ENCODE results near the gene HOMEZ. TPM values are rescaled to one million over a fixed set of nuclear protein-coding genes. Genes with fewer than 3 reads are reported as not detected.
A peak's percentile ranks its signal among the peaks of the same experiment; 100 is the strongest.
"Not testable (repeated sequence)": the region's sequence is repeated elsewhere in the genome, so short reads cannot be mapped to it uniquely, and the experiment has no call there.

HOMEZ gene
- total and polyA plus RNA-seq, 9 donors: 5.9 to 23.7 (median 13.4) TPM

GRCh38 chr14:23242076-23242475 lies 43.9 kb downstream of the HOMEZ start:
- Histone ChIP-seq H3K27me3 (no peaks in the 10 kb centered on the region), H3K4me1 (ENCODE audit: insufficient read depth) (no peaks in the 10 kb centered on the region), H3K27ac (no peak overlapping the region), H3K4me3 (no peak overlapping the region), H3K9me3 (no peaks in the 10 kb centered on the region), H3K36me3 (no peaks in the 10 kb centered on the region)
- TF ChIP-seq EP300 (IDR thresholded peaks at IDR 0.05): no peak
- no peak for TF ChIP-seq POLR2A (IDR thresholded peaks at IDR 0.05)
- no peak for TF ChIP-seq CTCF (IDR thresholded peaks at IDR 0.05)
- WGBS, 3 donors: 66 to 83% (median 70%) methylated on average over 2 to 3 of the region's 3 CpGs
- intact Hi-C loops (cut with DNase I): no loop called here
- no peak for DNase-seq

GRCh38 chr14:23241061-23241715 lies 44.7 kb downstream of the HOMEZ start:
- H3K4me3 ChIP-seq; H3K27ac ChIP-seq; H3K36me3 ChIP-seq; intact Hi-C loops (cut with DNase I); H3K27me3 ChIP-seq; H3K9me3 ChIP-seq; H3K4me1 ChIP-seq (ENCODE audit: insufficient read depth); DNase-seq: not testable (repeated sequence)
- 77 to 80% (median 80%) methylated on average over 7 of the region's 7 CpGs for WGBS, 3 donors

DNA sequence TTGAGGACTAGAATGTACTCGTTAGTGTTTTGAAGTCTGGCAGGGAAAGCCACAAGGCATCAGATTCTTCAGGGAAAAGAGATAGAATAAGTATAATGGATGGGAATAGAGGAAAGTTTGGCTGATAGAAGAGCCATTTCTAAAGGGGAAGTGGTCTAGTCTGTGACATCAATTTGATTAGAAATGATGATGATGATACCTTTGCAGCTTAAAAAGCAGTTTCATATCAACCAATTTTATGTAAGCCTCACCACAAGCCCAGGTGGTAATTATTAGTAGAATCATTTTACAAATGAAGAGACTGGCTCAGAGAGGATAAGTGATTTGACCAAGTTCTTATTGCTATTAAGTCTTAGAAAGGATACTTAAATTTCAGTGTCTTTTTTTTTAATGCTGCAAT lies 45.3 kb downstream of the HOMEZ start:
- Histone ChIP-seq H3K36me3 (no peaks in the 10 kb centered on the region), H3K4me3 (no peak overlapping the region), H3K9me3 (no peaks in the 10 kb centered on the region), H3K27me3 (no peaks in the 10 kb centered on the region), H3K27ac (no peak overlapping the region), H3K4me1 (ENCODE audit: insufficient read depth) (no peaks in the 10 kb centered on the region)
- WGBS, 3 donors: 60 to 69% (median 66%) methylated on average over 1 of the region's 1 CpG
- TF ChIP-seq EP300 (IDR thresholded peaks at IDR 0.05): no peak
- no peak for TF ChIP-seq POLR2A (IDR thresholded peaks at IDR 0.05)
- no peak for DNase-seq
- intact Hi-C loops (cut with DNase I): no loop called here

GRCh38 chr14:23237772-23238594 lies 47.9 kb downstream of the HOMEZ start, which contains the start of gene RNF212B:
Gene RNF212B, plus strand, starts transcription at chr14:23237936. Its CDS starts 2,410 bp downstream, at chr14:23240346.
- intact Hi-C loops (cut with DNase I): no loop called here
- Histone ChIP-seq H3K27me3 (no peaks in the 10 kb centered on the region), H3K27ac (peak within 1 kb of the TSS in 1 of 2 donors; percentile 13), H3K4me3 (peak within 1 kb of the TSS; percentile 21), H3K9me3 (no peaks in the 10 kb centered on the region), H3K36me3 (no peaks in the 10 kb centered on the region), H3K4me1 (ENCODE audit: insufficient read depth) (no peaks in the 10 kb centered on the region)
- peak; percentile 92 to 95 (median 93) for DNase-seq
- TF ChIP-seq CTCF (IDR thresholded peaks at IDR 0.05) (no peak), POLR2A (IDR thresholded peaks at IDR 0.05) (no peak), EP300 (IDR thresholded peaks at IDR 0.05) (no peak)
- WGBS, 3 donors: 16 to 20% (median 17%) methylated on average over 39 of the region's 39 CpGs

DNA sequence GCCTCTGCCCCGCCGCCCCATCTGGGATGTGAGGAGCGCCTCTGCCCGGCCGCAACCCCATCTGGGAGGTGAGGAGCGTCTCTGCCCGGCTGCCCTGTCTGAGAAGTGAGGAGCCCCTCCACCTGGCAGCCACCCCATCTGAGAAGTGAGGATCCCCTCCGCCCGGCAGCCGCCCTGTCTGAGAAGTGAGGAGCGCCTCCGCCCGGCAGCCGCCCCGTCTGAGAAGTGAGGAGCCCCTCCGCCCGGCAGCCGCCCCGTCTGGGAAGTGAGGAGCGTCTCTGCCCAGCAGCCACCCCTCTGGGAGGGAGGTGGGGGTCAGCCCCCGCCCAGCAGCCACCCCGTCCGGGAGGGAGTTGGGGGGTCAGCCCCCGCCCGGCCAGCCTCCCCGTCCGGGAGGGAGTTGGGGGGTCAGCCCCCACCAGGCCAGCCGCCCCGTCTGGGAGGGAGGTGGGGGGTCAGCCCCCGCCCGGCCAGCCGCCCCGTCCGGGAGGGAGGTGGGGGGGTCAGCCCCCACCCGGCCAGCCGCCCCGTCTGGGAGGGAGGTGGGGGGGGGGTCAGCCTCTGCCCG lies 53.6 kb downstream of the HOMEZ start:
- intact Hi-C loops (cut with DNase I); DNase-seq; H3K9me3 ChIP-seq; H3K4me3 ChIP-seq; H3K4me1 ChIP-seq (ENCODE audit: insufficient read depth); H3K27ac ChIP-seq; H3K36me3 ChIP-seq; H3K27me3 ChIP-seq: not testable (repeated sequence)
- WGBS, 3 donors: 90 to 95% (median 92%) methylated on average over 21 to 38 of the region's 38 CpGs

All from ovary (tissue), 9 donors.